IMR-90 (cell line): ENCODE data around the gene IL18R1. TPM values are rescaled to one million over a fixed set of nuclear protein-coding genes. Genes with fewer than 3 reads are reported as not detected.

Experiments used
- ATAC-seq: fragments of 200-7000 bp; cut with Tn5 transposase; 2 replicates; pipeline ENCODE4 v1.9.1; 2020; ENCODE audit warnings: low read depth, mild to moderate bottlenecking, moderate library complexity
- BruUV-seq: library from RNA; stranded (reverse); fragments of 400-500 nt; replicated peaks from 2 replicates; lab custom pipeline; 2021; lab: Mats Ljungman, UMichigan
- CTCF ChIA-PET: fragments of 300-600 bp; formaldehyde crosslinking; extraction: SDS; loops from one replicate; lab custom pipeline; 2021; ENCODE audit warnings: antibody characterized with exemption; lab: Yijun Ruan, JAX
- POLR2A ChIA-PET: fragments of 300-600 bp; sonication (Branson Sonifier 250); formaldehyde crosslinking; loops from one replicate; lab custom pipeline; 2022; ENCODE audit warnings: antibody characterized with exemption; ENCODE audit not compliant: unreplicated experiment; lab: Charles Lee
- DNase-seq: peaks from one replicate; pipeline ENCODE4 v3.0.0; 2013
- H2AFZ ChIP-seq: replicated peaks from 2 replicates; pipeline ENCODE3; 2013; ENCODE audit warnings: low read length, mild to moderate bottlenecking; ENCODE audit not compliant: poor library complexity
- H2AK5ac ChIP-seq: 2 replicates; pipeline ENCODE4 v1.6.1; 2013; ENCODE audit warnings: low read depth, low read length, inconsistent platforms
- H2AK9ac ChIP-seq: replicated peaks from 2 replicates; pipeline ENCODE3; 2013; ENCODE audit warnings: mild to moderate bottlenecking, low read depth, low read length, moderate library complexity; ENCODE audit not compliant: poor library complexity
- H2BK120ac ChIP-seq: 2 replicates; pipeline ENCODE4 v1.6.1; 2013; ENCODE audit warnings: low read depth, low read length, inconsistent platforms
- H2BK15ac ChIP-seq: 3 replicates; pipeline ENCODE4 v1.6.1; 2013; ENCODE audit warnings: low read depth, low read length, inconsistent platforms
- H2BK20ac ChIP-seq: 2 replicates; pipeline ENCODE4 v1.6.1; 2013; ENCODE audit warnings: low read depth, mild to moderate bottlenecking, inconsistent platforms, low read length, moderate library complexity
- H2BK5ac ChIP-seq: 2 replicates; pipeline ENCODE4 v1.6.1; 2013; ENCODE audit warnings: mild to moderate bottlenecking, low read depth, low read length, inconsistent platforms; ENCODE audit not compliant: poor library complexity, severe bottlenecking
- H3K14ac ChIP-seq: replicated peaks from 2 replicates; pipeline ENCODE4 v1.6.1; 2013; ENCODE audit warnings: low read depth, low read length, inconsistent platforms
- H3K18ac ChIP-seq: 2 replicates; pipeline ENCODE4 v1.6.1; 2013; ENCODE audit warnings: low read depth, low read length, control low read depth
- H3K23ac ChIP-seq: 2 replicates; pipeline ENCODE4 v1.6.1; 2013; ENCODE audit warnings: low read depth, low read length, inconsistent platforms
- H3K27ac ChIP-seq: 2 replicates; pipeline ENCODE4 v1.5.1; 2013; ENCODE audit warnings: mild to moderate bottlenecking, control low read depth, low read length; ENCODE audit not compliant: insufficient read depth
- H3K27me3 ChIP-seq: 2 replicates; pipeline ENCODE4 v1.6.1; 2013; ENCODE audit warnings: low read length; ENCODE audit not compliant: control insufficient read depth, insufficient read depth
- H3K36me3 ChIP-seq: 2 replicates; pipeline ENCODE4 v1.6.1; 2013; ENCODE audit warnings: low read length, mixed read lengths; ENCODE audit not compliant: control insufficient read depth, insufficient read depth
- H3K4ac ChIP-seq: 2 replicates; pipeline ENCODE4 v1.6.1; 2013; ENCODE audit warnings: low read depth, low read length, inconsistent platforms
- H3K4me1 ChIP-seq: 2 replicates; pipeline ENCODE4 v1.6.1; 2013; ENCODE audit warnings: low read length, mixed read lengths; ENCODE audit not compliant: control insufficient read depth, insufficient read depth
- H3K4me2 ChIP-seq: 2 replicates; pipeline ENCODE4 v1.6.1; 2013; ENCODE audit warnings: low read depth, mild to moderate bottlenecking, control low read depth, low read length, moderate library complexity
- H3K4me3 ChIP-seq: 2 replicates; pipeline ENCODE4 v1.5.1; 2013; ENCODE audit warnings: low read depth, mild to moderate bottlenecking, control low read depth, low read length, moderate library complexity; ENCODE audit not compliant: insufficient read depth
- H3K56ac ChIP-seq: 2 replicates; pipeline ENCODE4 v1.6.1; 2013; ENCODE audit warnings: low read length, inconsistent platforms; ENCODE audit not compliant: insufficient read depth; ENCODE audit errors: extremely low read depth
- H3K79me1 ChIP-seq, 2 experiments: 2 replicates each; pipeline ENCODE4 v1.6.1; 2013; ENCODE audit warnings: low read length in 2 of 2, inconsistent platforms in 1 of 2, low read depth in 1 of 2
- H3K9ac ChIP-seq: 2 replicates; pipeline ENCODE4 v1.6.1; 2013; ENCODE audit warnings: low read depth, low read length, control low read depth
- H3K9me1 ChIP-seq: 2 replicates; pipeline ENCODE4 v1.6.1; 2013; ENCODE audit warnings: low read length, inconsistent platforms; ENCODE audit not compliant: insufficient read depth
- H3K9me3 ChIP-seq: 2 replicates; pipeline ENCODE4 v1.6.1; 2013; ENCODE audit warnings: low read length; ENCODE audit not compliant: control insufficient read depth, insufficient read depth
- H4K20me1 ChIP-seq: 2 replicates; pipeline ENCODE4 v1.6.1; 2013; ENCODE audit warnings: low read length, inconsistent platforms; ENCODE audit not compliant: insufficient read depth
- H4K5ac ChIP-seq: 2 replicates; pipeline ENCODE4 v1.6.1; 2013; ENCODE audit warnings: mild to moderate bottlenecking, low read depth, low read length, control low read depth
- H4K8ac ChIP-seq, 2 experiments: 2 replicates each; pipeline ENCODE4 v1.6.1; 2013; ENCODE audit warnings: low read depth in 2 of 2, low read length in 2 of 2, control low read depth in 1 of 2, inconsistent platforms in 1 of 2
- H4K91ac ChIP-seq: 2 replicates; pipeline ENCODE4 v1.6.1; 2013; ENCODE audit warnings: low read depth, low read length, inconsistent platforms; ENCODE audit not compliant: insufficient read depth
- CEBPB ChIP-seq: IDR thresholded peaks from 2 replicates; pipeline ENCODE4 v1.6.1; 2012; ENCODE audit warnings: low read depth, low read length, improper control_type of control experiment
- MAFK ChIP-seq: IDR thresholded peaks from 2 replicates; pipeline ENCODE4 v1.6.1; 2012; ENCODE audit warnings: low read depth, low read length, improper control_type of control experiment
- MXI1 ChIP-seq: IDR thresholded peaks from 2 replicates; pipeline ENCODE4 v1.6.1; 2012; ENCODE audit warnings: low read depth, mild to moderate bottlenecking, low read length, moderate library complexity, borderline replicate concordance
- RCOR1 ChIP-seq: IDR thresholded peaks from 2 replicates; pipeline ENCODE4 v1.6.1; 2012; ENCODE audit warnings: mild to moderate bottlenecking, low read length, improper control_type of control experiment; ENCODE audit not compliant: insufficient replicate concordance
- SMC3 ChIP-seq: fragments of 150-350 bp; IDR thresholded peaks from 2 replicates; pipeline ENCODE4 v1.6.1; 2016; ENCODE audit warnings: low read depth, mild to moderate bottlenecking, antibody characterized with exemption, low read length, moderate library complexity
- WGBS, 2 experiments: methylation state at CpG; one replicate each; pipeline versions ENCODE4 v1.1.5 to v1.1.7; 2013; ENCODE audit warnings: missing lambda C conversion rate in 2 of 2; ENCODE audit not compliant: insufficient read length in 1 of 2; ENCODE audit errors: extremely low coverage in 2 of 2; 5-methylcytosine and 5-hydroxymethylcytosine counted together
- dilution Hi-C: fragments of 300-500 bp; cut with HindIII; formaldehyde crosslinking; loops from one replicate; pipeline ENCODE4 v1.14.3; 2018; ENCODE audit warnings: low sequenced_read_pairs; ENCODE audit not compliant: unreplicated experiment
- in situ Hi-C: fragments of 300-500 bp; cut with MboI; formaldehyde crosslinking; loops from 3 replicates; pipeline ENCODE4 v1.14.3; 2019; ENCODE audit warnings: low sequenced_read_pairs, inconsistent platforms, mixed read lengths
- intact Hi-C: fragments of 100-400 bp; cut with micrococcal nuclease; formaldehyde crosslinking; loops from 2 replicates; pipeline ENCODE4 v1.10.0; 2022
- polyA plus RNA-seq, 3 experiments: library from polyadenylated mRNA; depleted of rRNA; stranded (reverse); fragments of >200 nt; gene quantifications; 2 replicates each; pipeline ENCODE4 v1.2.3, GENCODE V29; 2012; ENCODE audit warnings: low replicate concordance in 1 of 3
- total RNA-seq: library from RNA; depleted of rRNA; stranded (reverse); fragments of >200 nt; gene quantifications from 2 replicates; pipeline ENCODE4 v1.2.3, GENCODE V29; 2012
- TF ChIP-seq, protein P1 (sequence below): fragments of 150-350 bp; IDR thresholded peaks from 2 replicates; pipeline ENCODE4 v1.6.1; 2017; ENCODE audit warnings: mild to moderate bottlenecking, antibody characterized with exemption, low read length, low read depth

Gene IL18R1
- total and polyA plus RNA-seq, 2 of the 4 experiments (the other 2 are of a cell fraction) = 0.18 to 0.24 TPM

DNA sequence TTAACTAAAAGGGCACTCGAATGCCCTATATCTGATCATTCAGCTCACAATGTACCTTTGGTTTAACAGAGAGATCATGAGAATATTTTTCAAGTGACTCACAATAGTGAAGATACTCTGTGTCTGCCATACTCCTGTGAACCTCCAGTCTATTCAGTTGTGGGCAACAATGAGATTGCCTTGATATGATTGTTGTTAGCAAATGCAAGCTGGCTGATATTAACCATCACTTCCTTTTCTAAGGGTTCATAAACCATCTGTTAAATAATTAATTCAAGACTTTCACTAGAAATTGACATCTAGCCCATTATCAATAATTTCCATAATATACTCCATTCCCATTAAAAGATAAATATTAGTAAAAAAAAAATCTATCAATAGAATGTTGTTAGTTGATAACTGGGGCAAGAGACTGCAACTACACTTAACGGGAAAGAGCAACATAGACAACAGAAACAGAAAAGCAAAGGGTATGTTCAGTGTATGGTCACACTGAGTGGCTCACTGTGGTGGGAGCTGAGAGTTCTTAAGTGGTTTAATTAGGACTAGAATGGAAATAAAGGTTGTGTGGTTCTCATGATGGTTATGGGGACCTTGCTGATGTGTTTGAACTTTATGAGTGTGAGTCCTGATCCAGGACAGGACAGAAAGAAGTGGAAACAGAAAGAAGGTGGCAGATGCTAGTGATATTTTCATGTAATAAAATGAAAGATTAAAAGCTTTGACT is 79.2 kb downstream of the IL18R1 start:
- no peak overlapping the region for H2BK120ac ChIP-seq
- dilution Hi-C loops = no loop called here
- no peak overlapping the region for H3K14ac ChIP-seq
- ChIA-PET CTCF (no interaction called here), POLR2A (no interaction called here)
- H2AK5ac ChIP-seq = no peak overlapping the region
- no peak overlapping the region for H3K18ac ChIP-seq
- no peak overlapping the region for H3K4ac ChIP-seq
- H3K36me3 ChIP-seq = no peaks in the 10 kb centered on the region
- 0 out of 2 replicates have a peak, but pooled peaks cover 2% of the 10 kb centered on the region for H3K4me1 ChIP-seq
- H3K4me2 ChIP-seq = no peak overlapping the region
- no peak overlapping the region for H3K4me3 ChIP-seq
- no peak overlapping the region for H3K27ac ChIP-seq
- peaks cover 6% of the 10 kb centered on the region for H3K27me3 ChIP-seq
- no peak for ATAC-seq
- no peaks in the 10 kb centered on the region for H3K9me3 ChIP-seq
- no peak overlapping the region for H4K8ac ChIP-seq
- H3K9ac ChIP-seq = no peak overlapping the region
- no peak overlapping the region for H2BK15ac ChIP-seq
- H3K56ac ChIP-seq = no peak overlapping the region
- intact Hi-C loops = no loop called here
- BruUV-seq = no TSS peak
- H3K79me1 ChIP-seq = no peaks in the 10 kb centered on the region
- no peak overlapping the region for H2AK9ac ChIP-seq
- no peak overlapping the region for H4K91ac ChIP-seq
- DNase-seq = no peak
- H2BK20ac ChIP-seq = no peak overlapping the region
- in situ Hi-C loops = no loop called here
- H4K5ac ChIP-seq = no peak overlapping the region
- no peak overlapping the region for H3K23ac ChIP-seq
- H4K20me1 ChIP-seq = no peaks in the 10 kb centered on the region
- TF ChIP-seq CEBPB = no peak
- TF ChIP-seq RCOR1 = no peak
- no peak for TF ChIP-seq MXI1
- no peak for TF ChIP-seq SMC3
- no peak for TF ChIP-seq MAFK
- TF ChIP-seq, protein P1, sequence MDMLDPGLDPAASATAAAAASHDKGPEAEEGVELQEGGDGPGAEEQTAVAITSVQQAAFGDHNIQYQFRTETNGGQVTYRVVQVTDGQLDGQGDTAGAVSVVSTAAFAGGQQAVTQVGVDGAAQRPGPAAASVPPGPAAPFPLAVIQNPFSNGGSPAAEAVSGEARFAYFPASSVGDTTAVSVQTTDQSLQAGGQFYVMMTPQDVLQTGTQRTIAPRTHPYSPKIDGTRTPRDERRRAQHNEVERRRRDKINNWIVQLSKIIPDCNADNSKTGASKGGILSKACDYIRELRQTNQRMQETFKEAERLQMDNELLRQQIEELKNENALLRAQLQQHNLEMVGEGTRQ = no peak
- H2BK5ac ChIP-seq = no peak overlapping the region
- WGBS, 2 experiments = no CpG with 5 or more reads among the region's 2 CpGs
- H3K9me1 ChIP-seq = no peaks in the 10 kb centered on the region
- no peak overlapping the region for H2AFZ ChIP-seq
